GM21619 (cell line): ENCODE results near the gene COL6A3.
"Not testable (repeated sequence)": the region's sequence is repeated elsewhere in the genome, so short reads cannot be mapped to it uniquely, and the experiment has no call there.

Source experiments
- ATAC-seq: cut with Tn5 transposase; IDR thresholded peaks from one replicate; pipeline ENCODE4 v1.9.1; 2021; ENCODE audit not compliant: unreplicated experiment

The COL6A3 gene

DNA sequence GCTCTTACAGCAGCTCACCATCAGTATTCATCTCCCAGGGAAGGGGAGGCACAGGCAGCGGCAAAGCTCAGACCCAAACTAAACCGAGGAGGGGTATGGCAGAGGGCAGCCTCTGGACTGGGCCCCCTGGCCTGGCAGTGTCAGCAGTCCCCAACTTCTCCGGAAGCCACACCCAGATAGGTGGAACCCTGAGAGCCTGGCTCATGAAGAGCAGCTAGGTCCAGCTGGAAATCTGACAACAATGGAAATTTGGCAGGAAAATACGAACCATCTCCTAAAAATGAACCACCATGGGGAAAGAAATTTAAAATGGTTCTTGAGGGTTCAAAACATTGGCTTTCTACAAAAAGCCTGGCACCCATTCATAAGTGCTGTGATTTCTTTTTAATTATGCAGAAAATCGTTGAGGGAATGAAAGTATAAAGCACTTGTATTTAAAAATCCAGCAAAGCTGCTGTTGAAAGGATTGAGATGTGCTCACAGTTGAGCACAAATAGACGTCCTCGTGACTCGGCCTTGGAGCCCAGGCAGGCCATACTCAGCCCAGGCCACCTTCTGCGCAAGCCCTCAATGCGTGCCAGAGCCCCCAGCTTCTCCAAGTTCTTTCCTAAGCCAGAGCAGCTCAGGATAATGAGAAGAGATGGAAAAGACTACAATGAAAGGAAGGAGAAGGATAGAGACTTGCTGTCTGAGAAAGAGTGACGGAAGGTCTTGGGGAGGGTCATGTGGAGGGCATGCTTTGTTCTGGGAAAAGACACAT is 93.0 kb downstream of the COL6A3 start:
- ATAC-seq = no peak

DNA sequence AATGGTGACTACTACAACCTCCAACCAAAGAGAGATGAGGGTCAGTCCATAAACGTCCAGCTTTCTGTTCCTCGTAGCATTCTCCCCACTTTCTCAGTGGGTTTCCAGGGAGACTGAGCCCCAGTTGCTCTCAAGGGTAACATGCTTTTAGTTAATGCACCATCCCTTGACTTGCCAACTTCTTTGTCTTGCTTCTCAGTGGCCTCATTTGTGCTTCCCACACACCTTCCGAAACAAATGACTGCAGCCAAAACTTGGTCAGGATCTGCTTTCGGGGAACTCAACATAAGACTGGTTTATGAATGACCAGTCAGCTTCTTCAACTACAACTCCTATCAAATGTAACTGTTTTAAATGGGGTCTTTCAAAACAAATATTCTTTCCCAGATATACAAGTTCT is 94.1 kb downstream of the COL6A3 start:
- no peak for ATAC-seq

DNA sequence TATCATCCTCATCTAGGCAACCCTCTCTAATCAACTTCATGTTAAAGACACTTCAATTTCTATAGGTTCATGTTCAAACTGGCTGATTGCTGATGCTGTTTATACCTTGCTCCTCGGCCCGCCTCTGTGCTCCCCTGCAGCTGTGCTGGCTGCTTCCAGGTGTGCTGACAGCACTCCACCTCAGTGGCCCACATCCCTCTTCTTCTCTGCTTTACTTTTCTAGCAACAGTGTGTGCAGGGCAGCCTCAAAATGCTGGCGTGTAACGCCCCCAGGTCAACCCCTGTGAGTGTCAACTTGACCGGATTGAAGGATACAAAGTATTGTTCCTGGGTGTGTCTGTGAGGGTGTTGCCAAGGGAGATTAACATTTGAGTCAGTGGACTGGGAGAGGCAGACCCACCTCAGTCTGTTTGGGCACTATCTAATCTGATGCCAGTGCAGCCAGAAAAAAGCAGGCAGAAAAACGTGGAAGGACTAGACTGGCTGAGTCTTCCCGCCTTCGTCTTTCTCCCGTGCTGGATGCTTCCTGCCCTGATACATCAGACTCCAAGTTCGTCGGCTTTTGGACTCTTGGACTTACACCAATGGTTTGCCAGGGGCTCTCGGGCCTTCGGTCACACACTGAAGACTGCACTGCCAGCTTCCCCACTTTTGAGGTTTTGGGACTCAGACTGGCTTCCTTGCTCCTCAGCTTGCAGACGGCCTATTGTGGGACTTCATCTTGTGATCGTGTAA is 94.7 kb downstream of the COL6A3 start:
- no peak for ATAC-seq

DNA sequence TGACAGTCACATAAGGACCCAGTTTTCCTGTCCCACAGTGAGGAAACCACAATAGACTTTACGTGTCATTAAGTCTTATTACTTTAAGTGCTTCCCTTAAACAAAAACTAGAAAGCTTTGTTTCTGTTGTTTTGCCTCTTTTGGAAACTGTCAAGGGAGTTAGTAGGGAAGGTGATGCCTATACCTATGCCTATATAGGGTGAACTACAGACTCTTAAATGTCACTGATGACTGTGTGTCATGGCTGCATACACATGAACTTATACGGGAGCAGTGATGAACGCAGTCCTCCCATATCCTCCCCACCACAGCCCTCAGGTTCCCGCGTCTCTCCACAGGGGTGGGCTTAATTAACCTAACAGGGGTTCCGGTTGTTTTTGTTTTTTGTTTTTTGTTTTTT is 97.6 kb downstream of the COL6A3 start:
- no peak for ATAC-seq

DNA sequence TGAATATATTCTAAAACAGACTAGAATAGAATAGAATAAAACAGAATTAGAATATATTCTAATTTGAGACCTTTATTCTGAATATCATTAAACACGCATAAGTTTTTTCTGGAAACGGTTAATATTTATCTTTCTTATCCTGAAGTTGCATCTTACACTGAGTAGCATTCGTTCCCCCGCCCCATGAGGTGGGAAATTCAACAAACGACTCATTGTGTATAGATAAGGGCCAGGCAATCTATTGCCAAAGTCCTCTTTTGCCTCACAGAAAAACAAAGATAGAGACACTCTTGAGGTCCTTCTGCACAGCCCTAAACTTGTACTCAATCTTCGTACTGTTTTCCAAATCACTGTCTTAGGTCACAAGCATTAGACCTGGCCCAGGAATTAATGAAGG is 98.1 kb downstream of the COL6A3 start:
- ATAC-seq = no peak

DNA sequence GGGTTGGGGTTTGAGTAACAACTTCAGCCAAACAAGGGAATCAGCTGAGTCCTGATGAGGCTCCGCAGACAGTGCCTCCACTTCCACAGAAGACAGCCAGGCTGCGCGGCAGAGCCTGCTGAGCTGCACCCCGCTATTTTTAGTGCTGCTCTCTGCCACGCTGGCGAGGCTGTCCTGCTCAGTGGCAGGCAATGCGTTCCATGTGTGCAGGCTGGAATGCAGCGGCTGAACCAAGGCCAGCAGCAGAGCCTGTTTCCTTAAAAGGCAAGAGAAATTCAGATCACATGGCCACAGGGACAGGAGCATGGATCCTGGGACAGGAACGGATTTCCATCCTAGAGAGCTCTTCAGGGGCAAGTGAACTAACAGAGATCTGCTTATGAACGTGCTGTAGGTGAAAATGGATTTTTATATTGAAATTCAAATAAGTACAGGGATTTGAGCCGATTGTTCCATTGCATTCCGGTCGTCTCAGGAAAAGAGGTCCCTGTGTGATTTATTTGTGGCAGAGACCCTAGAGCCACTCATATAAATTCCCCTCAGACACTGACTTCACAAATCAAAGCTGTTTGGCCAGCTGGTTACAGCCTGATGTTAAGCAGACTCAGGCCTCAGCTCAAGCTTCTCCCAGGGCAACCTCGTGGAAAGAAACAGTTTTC is 98.7 kb downstream of the COL6A3 start:
- ATAC-seq = no peak

DNA sequence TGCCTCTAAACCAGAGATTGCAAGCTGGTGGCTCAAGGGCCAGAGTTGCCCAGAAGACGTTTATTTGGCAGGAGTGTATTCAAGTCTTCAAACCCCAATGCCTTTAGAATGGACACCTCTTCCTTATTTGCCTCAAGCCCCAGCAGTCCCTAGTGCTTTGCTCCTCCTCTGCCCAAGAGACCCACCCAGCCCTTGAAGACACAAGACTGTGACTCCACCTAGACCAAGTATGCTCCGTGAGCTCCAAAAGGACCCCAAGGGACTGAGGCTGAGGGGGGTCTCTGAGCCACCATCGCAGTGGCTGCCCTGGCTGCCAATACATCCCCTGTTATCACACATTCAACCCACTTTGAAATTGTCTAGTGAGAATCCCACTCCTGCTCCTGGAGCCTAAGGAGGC is 99.3 kb downstream of the COL6A3 start:
- ATAC-seq = no peak

DNA sequence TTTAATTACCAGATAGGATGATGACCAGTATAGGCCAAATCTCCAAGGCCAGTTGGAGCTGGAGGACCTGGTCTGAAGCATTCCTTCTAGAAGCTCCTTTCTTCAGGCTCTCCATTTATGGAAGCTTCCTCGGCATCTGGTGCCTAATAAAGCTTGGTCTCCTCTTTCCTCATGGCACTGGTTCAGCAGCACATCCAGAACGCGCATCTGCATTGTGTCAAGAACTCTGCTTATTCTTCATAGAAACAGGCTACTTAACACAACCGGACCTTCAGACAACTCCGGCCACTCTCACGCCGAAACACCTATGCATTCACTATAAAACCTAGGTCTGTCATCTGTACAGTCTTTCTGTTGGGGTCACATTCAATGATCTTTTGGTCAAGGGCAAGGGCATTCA is 99.8 kb downstream of the COL6A3 start:
- no peak for ATAC-seq

DNA sequence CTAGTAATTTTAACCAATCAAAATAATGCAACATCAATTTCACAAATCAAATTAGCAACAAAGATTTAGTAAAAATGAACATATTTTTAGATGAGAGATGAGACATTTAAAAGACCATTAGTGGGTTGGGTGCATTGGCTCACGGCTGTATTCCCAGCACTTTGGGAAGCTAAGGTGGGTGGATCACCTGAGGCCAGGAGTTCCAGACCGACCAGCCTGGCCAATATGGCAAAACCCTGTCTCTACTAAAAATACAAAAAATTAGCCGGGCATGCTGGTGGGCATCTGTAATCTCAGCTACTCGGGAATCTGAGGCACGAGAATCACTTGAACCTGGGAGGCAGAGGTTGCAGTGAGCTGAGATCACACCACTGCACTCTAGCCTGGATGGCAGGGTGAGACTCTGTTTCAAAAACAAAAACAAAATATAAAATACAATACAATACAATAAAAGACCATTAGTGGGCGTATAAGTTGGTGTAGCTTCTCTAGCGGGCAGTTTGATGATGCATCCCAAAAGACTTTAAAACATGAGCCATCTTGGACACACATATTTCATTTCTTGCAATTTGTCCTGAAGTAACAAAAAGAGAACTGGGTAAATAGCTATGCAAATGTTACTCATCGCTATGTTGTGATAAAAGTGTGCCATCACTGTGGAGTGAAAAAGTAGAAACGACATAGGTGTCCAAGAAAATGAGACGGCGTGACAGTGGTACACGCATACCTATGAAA is 101.8 kb downstream of the COL6A3 start:
- ATAC-seq = no peak

DNA sequence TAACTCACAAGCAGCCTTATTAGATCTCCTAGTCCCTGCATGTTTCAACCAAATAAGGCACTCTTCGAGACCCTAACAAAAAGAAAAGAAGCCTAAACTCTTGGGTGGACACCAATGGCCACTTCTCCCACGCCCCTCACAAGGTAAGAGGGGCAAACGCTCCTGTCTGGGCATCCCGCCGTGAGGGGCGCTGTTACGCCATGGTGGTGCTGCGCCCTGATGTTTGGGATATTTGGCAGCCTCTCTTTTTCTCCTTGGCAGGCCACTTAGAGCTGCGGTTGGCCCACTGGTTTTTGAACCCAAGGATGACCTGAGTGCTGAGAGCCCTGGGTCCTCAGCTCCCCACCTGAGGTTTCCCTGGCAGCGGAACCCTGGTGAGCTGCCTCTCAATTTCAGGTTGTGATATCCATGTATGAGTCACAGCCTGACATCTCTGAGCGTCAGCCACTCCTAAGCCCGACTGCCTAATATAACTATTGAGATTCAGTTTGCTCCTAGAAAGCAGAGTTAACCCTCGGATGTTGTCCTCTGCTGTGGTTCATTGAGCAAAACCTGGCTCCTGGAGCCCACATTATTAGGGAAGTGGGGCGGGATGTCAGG is 103.3 kb downstream of the COL6A3 start:
- no peak for ATAC-seq

DNA sequence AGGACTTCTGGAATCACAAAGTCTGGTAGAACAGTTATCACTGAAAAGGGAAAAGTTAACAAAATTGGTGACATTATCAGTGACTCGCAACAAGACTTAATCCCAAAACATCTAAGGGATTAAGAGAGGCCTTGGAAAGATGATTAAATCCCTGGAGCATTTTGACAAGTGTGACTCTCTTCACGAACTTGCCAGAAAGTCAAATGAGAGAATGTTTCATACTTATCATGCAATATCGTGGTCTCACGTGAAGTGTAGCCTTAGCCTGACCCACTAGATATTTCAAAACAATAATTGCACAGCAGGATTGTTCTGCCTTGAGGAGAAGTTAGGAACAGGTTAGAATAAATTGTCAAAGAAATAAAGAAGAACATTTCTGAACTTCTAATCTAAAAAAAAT is 104.5 kb downstream of the COL6A3 start:
- ATAC-seq = no peak

DNA sequence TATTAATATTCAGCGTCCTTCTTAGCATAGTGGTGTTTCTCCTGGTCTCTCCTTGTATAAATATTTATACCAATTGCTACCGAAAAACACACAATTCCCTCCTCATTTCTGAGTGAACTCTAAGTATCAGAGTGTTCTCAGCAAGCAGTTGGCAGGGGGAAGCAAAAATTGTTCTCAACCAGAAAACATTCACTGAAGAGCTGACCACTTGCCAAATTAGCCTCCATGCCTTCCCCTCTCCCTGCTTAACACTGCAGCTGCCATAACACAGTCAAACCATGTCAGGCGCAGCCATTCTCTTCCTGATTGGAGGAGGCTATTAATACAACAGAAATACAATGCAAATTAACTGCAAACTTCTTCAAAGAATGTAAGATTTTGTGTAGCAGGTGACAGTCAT is 105.0 kb downstream of the COL6A3 start:
- no peak for ATAC-seq

DNA sequence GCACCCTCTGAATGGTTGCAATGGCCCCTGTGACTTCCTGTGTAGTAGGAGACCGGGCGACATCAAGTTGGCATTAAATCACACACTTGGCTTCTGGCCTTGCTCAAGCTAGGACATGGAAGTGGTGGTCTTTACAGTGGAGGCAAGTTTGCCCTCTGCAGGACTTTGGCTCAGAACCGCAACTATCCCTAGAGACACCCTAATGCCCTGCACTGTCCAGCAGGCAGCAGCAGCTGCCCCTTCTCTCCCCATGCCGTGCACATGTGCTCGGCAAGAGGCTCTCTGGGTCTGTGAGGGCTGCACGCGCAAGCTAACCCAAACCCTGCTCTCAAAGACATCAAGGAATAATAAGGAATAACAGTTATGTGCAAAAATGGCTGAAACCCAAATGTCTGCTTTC is 106.5 kb downstream of the COL6A3 start:
- ATAC-seq = no peak

DNA sequence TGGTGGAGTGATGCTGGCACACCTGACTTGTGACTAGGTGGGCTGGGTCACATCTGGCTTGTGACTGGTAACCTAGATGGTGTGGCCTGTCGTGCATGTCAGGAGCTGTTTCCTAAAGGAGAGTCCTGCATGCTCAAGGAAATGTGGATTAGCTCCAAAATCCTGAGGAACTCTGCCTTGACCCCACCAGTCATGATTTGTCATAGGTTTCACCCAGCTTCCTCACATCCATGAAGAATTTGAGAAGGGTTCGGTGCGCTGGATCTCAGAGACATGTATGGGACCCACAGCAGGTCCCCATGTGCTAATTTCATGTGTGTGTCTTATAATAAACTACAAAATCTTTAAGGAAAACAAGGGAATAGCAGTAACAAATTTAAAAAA is 107.2 kb downstream of the COL6A3 start:
- ATAC-seq = no peak

DNA sequence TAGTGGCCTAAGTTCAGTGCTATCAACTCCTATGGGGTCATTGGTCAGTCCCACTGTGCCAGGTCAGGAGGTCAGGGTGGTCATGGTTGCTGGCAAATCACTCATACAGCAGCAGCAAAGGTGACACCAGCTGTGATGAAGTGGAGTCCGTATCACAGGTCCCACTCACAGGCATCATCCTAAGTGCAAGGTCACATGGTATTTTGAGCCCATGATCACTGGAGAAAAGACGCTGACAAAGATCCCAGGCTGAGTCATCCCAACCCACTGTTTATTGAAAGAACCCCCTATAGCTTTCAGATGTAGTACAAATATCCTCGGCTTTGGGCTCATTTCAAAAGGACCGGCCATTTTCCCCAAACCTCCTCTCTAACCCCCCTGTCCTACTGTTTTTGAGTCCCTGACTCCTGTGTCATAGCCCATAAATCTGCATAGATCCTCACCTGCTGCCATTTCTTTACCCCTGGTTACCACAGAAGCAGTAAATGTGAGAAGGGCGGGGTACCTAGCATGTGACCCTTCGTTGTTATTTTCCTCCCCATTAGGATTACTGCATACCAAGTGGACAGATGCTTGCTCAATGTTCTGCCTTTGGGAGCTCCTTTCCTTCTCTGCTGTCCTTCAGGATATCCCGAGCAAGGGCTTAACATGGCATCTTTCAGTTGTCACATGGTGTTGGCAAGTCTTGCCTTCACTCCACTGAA is 107.7 kb downstream of the COL6A3 start:
- no peak for ATAC-seq

DNA sequence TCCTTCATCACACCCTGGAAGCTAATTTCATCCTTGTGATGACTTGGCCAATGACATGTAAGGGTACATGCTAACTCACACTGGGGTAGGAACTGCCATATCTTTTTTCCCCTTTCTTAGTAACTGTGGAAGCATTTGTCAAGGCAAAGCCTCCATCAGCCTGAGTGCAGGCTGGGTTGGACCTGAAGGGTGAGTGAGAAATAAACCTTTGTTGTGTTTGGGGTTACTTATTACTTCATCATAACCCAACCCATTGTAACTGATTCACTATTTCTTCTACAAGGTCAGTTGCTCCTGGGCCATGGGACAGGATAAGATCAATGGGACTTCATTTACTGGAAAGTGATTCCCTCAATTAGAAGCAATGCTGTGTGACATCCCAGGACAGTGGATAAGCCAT is 108.4 kb downstream of the COL6A3 start:
- ATAC-seq = no peak

DNA sequence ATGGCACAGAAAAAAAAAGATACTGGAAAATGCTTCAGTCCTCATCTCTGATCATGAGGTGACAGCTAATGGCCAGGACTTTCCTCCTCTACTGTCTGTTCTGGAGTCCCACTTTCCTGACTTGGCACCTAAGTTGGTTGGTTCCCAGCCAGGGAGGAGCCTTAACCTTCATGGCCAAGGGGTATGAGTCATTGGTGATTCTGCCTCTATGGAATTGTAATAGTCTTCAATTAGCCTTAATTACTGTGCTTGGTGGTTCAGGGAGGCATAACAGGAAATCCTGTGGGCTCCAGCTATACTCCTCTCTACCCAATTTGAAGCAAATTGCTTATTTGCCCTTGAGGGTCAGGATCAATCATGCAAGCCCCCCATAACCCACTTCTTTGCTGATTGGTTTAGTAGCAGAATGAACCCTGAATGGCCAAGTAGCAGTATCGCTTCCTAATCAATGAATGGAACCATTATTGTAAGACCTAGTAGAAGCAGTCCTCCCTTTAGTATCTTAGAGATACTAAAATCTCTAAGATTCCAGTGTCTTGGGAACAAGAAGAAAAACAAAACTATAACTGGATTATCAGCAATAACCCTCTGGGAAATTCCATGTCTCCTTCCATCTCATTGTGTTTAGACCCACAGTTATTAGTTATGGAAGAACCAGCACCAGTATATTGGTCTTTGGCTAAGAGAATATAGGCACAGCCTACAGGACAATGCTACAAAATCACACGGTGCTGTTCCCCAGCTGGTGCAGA is 109.0 kb downstream of the COL6A3 start:
- no peak for ATAC-seq

DNA sequence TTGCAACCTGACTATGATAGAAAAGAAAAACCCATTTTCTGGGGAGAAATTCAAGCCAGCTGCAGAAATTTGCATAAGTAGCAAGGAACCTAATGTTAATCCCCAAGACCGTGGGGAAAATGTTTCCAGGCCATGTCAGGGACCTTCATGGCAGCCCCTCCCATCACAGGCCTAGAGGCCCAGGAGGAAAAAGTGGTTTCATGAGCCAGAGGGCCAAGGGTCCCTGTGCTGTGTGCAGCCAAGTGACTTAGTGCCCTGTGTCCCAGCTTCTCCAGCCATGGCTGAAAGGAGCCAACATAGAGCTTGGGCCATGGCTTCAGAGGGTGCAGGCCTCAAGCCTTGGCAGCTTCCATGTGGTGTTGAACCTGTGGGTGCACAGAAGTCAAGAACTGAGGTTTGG is 110.7 kb downstream of the COL6A3 start:
- ATAC-seq = not testable (repeated sequence)

DNA sequence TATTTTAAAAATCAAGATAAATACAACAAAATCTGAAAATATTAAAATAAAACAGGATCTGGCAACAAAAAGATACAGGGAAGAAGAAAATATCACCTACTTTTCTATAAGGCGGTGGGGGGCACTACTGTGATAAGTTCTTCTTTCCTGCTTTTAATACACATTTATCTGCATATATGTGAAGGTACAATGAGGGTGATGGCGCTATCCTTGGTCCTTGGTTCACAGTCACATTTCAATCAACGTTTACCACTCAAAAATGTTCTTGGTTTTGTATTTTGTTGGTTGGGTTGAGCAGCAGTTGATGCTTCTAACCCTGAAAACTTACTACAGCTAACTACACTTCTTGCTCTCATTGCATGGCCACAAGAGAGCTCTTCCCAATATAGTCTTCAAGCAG is 112.4 kb downstream of the COL6A3 start:
- ATAC-seq = no peak

DNA sequence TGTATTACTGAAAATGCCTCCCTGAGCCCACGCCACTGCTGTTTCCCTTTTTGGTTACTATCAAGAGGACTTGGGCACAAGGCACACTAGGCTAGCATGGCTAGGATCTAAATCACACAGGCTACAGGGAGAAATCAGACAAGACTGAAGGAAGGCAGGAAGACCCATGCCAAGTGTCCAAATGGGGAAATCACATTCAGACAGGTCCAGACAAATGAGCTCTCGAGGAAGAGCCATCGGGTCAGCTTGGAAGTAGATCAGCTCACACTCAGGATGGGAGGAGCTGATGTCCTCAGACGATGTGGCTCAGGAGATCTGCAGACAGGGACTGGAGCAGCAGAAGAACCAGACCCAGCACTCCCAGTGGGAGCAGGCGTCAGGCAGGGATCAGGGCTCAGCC is 113.2 kb downstream of the COL6A3 start:
- no peak for ATAC-seq
